ENCODE data around the gene USP26. TPM values are rescaled to one million over a fixed set of nuclear protein-coding genes. Genes with fewer than 3 reads are reported as not detected.
"Not testable (repeated sequence)": the region's sequence is repeated elsewhere in the genome, so short reads cannot be mapped to it uniquely, and the experiment has no call there.

The USP26 gene
- total RNA-seq, 1 donor from 2014 or later = not detected

DNA sequence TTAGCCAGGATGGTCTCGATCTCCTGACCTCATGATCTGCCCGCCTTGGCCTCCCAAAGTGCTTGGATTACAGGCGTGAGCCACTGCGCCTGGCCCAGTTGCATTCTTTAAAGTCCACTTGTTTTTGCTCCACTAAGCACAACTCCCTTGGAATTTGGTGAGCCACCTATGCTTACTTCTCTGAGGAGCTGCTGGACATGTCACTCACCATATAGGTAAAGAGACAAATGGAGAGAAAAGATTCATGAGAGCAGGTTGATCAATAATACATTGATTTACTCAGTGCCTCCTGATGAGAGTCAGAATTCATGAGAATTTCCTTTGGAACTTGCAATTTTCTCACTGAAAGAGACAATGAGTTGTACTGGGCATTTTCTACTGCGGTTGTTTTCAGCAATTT is 48.2 kb downstream of the USP26 start:
- H3K9ac ChIP-seq (ENCODE audit: low read length) = no peak overlapping the region
- no peak overlapping the region for H2AFZ ChIP-seq (ENCODE audit: low read depth, low read length)
- no peak overlapping the region for H3K4me2 ChIP-seq (ENCODE audit: low read length)
- no peaks in the 10 kb centered on the region for H3K79me2 ChIP-seq (ENCODE audit: insufficient read depth, low read length)
- Mint-ChIP-seq H3K27me3 (ENCODE audit: low read depth, unreplicated experiment) (no peaks in the 10 kb centered on the region), H3K36me3 (ENCODE audit: low read depth, unreplicated experiment) (no peaks in the 10 kb centered on the region), H3K27ac (ENCODE audit: unreplicated experiment) (no peak overlapping the region), H3K4me1 (ENCODE audit: low read depth, unreplicated experiment) (peaks cover 8% of the 10 kb centered on the region), H3K4me3 (ENCODE audit: unreplicated experiment) (no peak overlapping the region), H3K9me3 (ENCODE audit: unreplicated experiment) (no peaks in the 10 kb centered on the region)
- no peaks in the 10 kb centered on the region for H3K36me3 ChIP-seq (ENCODE audit: insufficient read depth, low read length)
- no peak for FAIRE-seq
- TF ChIP-seq, protein P1, sequence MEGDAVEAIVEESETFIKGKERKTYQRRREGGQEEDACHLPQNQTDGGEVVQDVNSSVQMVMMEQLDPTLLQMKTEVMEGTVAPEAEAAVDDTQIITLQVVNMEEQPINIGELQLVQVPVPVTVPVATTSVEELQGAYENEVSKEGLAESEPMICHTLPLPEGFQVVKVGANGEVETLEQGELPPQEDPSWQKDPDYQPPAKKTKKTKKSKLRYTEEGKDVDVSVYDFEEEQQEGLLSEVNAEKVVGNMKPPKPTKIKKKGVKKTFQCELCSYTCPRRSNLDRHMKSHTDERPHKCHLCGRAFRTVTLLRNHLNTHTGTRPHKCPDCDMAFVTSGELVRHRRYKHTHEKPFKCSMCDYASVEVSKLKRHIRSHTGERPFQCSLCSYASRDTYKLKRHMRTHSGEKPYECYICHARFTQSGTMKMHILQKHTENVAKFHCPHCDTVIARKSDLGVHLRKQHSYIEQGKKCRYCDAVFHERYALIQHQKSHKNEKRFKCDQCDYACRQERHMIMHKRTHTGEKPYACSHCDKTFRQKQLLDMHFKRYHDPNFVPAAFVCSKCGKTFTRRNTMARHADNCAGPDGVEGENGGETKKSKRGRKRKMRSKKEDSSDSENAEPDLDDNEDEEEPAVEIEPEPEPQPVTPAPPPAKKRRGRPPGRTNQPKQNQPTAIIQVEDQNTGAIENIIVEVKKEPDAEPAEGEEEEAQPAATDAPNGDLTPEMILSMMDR (IDR thresholded peaks at IDR 0.05; ENCODE audit: insufficient read depth, low read depth, low read length) = no peak
- no peak for TF ChIP-seq EZH2 (IDR thresholded peaks at IDR 0.05; ENCODE audit: insufficient read depth, low read length)
- no peak for DNase-seq (ENCODE audit: low read depth)
- no peaks in the 10 kb centered on the region for H4K20me1 ChIP-seq (ENCODE audit: insufficient read depth, low read length)
- no peaks in the 10 kb centered on the region for H3K27me3 ChIP-seq (ENCODE audit: insufficient read depth, low read length)
- no peak overlapping the region for H3K4me3 ChIP-seq (ENCODE audit: insufficient read depth, low read depth, low read length)
- H3K9me3 ChIP-seq (ENCODE audit: insufficient read depth, low read depth, low read length) = no peaks in the 10 kb centered on the region
- H3K4me1 ChIP-seq (ENCODE audit: insufficient read depth, low read length) = no peaks in the 10 kb centered on the region
- no peak overlapping the region for H3K27ac ChIP-seq (ENCODE audit: low read depth, low read length)

DNA sequence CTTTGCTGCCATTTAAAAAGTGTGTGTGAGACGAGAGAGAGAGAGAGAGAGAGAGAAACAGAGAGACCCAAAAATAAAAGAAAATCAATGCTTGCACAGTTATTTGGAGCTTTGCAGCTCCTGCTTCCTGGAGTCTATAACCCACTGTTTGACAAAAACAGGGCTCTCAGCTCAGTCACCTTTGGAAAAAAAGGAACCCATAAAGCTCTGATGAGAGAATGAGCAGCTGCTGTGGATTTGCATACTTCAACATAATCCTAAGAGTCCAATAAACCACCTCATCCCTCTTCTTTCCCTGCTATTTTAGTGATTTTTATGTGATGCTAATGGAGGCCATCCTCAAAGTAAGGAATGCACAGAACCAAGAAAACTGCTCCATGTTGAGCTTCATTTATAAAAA is 50.3 kb downstream of the USP26 start:
- Histone ChIP-seq H3K4me1 (ENCODE audit: insufficient read depth, low read length) (no peaks in the 10 kb centered on the region), H2AFZ (ENCODE audit: low read depth, low read length) (no peak overlapping the region), H3K36me3 (ENCODE audit: insufficient read depth, low read length) (no peaks in the 10 kb centered on the region), H3K9ac (ENCODE audit: low read length) (no peak overlapping the region), H3K27ac (ENCODE audit: low read depth, low read length) (no peak overlapping the region), H3K4me2 (ENCODE audit: low read length) (no peak overlapping the region), H3K9me3 (ENCODE audit: insufficient read depth, low read depth, low read length) (no peaks in the 10 kb centered on the region), H4K20me1 (ENCODE audit: insufficient read depth, low read length) (no peaks in the 10 kb centered on the region), H3K27me3 (ENCODE audit: insufficient read depth, low read length) (no peaks in the 10 kb centered on the region), H3K79me2 (ENCODE audit: insufficient read depth, low read length) (no peaks in the 10 kb centered on the region), H3K4me3 (ENCODE audit: insufficient read depth, low read depth, low read length) (no peak overlapping the region)
- TF ChIP-seq, protein P1 (IDR thresholded peaks at IDR 0.05; ENCODE audit: insufficient read depth, low read depth, low read length) = no peak
- TF ChIP-seq EZH2 (IDR thresholded peaks at IDR 0.05; ENCODE audit: insufficient read depth, low read length) = no peak
- Mint-ChIP-seq H3K36me3 (ENCODE audit: low read depth, unreplicated experiment) (no peaks in the 10 kb centered on the region), H3K9me3 (ENCODE audit: unreplicated experiment) (no peaks in the 10 kb centered on the region), H3K27ac (ENCODE audit: unreplicated experiment) (no peak overlapping the region), H3K4me1 (ENCODE audit: low read depth, unreplicated experiment) (no peaks in the 10 kb centered on the region), H3K27me3 (ENCODE audit: low read depth, unreplicated experiment) (no peaks in the 10 kb centered on the region), H3K4me3 (ENCODE audit: unreplicated experiment) (no peak overlapping the region)
- FAIRE-seq (no peak), DNase-seq (ENCODE audit: low read depth) (no peak)

DNA sequence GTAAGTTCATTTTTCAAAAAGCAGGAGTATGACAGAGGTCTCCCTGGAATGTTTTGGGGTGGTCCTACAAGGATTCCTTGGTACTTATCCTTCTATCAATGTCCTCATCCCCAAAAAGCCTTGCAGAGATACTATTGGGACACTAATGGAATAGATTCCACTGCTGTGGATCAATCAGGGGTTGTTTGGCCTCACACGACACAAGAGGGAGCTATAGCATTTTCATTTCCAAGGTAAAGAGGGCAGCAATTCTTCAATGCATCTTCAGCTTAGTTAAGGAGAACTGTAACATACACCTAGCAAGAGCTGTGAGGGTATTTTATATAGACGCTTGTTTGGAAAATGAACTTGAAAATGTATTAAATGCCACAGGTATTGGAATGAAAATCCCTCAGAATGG is 50.9 kb downstream of the USP26 start:
- Mint-ChIP-seq H3K9me3 (ENCODE audit: unreplicated experiment) (no peaks in the 10 kb centered on the region), H3K4me1 (ENCODE audit: low read depth, unreplicated experiment) (no peaks in the 10 kb centered on the region), H3K4me3 (ENCODE audit: unreplicated experiment) (no peak overlapping the region), H3K27ac (ENCODE audit: unreplicated experiment) (no peak overlapping the region), H3K36me3 (ENCODE audit: low read depth, unreplicated experiment) (no peaks in the 10 kb centered on the region), H3K27me3 (ENCODE audit: low read depth, unreplicated experiment) (no peaks in the 10 kb centered on the region)
- Histone ChIP-seq H3K9ac (ENCODE audit: low read length) (no peak overlapping the region), H3K79me2 (ENCODE audit: insufficient read depth, low read length) (no peaks in the 10 kb centered on the region), H3K4me1 (ENCODE audit: insufficient read depth, low read length) (no peaks in the 10 kb centered on the region), H4K20me1 (ENCODE audit: insufficient read depth, low read length) (no peaks in the 10 kb centered on the region), H2AFZ (ENCODE audit: low read depth, low read length) (no peak overlapping the region), H3K27me3 (ENCODE audit: insufficient read depth, low read length) (no peaks in the 10 kb centered on the region), H3K4me3 (ENCODE audit: insufficient read depth, low read depth, low read length) (no peak overlapping the region), H3K4me2 (ENCODE audit: low read length) (no peak overlapping the region), H3K9me3 (ENCODE audit: insufficient read depth, low read depth, low read length) (no peaks in the 10 kb centered on the region), H3K36me3 (ENCODE audit: insufficient read depth, low read length) (no peaks in the 10 kb centered on the region), H3K27ac (ENCODE audit: low read depth, low read length) (no peak overlapping the region)
- no peak for TF ChIP-seq EZH2 (IDR thresholded peaks at IDR 0.05; ENCODE audit: insufficient read depth, low read length)
- TF ChIP-seq, protein P1 (IDR thresholded peaks at IDR 0.05; ENCODE audit: insufficient read depth, low read depth, low read length) = peak; percentile 17
- peak; percentile 55 for FAIRE-seq
- peak; percentile 4 for DNase-seq (ENCODE audit: low read depth)

DNA sequence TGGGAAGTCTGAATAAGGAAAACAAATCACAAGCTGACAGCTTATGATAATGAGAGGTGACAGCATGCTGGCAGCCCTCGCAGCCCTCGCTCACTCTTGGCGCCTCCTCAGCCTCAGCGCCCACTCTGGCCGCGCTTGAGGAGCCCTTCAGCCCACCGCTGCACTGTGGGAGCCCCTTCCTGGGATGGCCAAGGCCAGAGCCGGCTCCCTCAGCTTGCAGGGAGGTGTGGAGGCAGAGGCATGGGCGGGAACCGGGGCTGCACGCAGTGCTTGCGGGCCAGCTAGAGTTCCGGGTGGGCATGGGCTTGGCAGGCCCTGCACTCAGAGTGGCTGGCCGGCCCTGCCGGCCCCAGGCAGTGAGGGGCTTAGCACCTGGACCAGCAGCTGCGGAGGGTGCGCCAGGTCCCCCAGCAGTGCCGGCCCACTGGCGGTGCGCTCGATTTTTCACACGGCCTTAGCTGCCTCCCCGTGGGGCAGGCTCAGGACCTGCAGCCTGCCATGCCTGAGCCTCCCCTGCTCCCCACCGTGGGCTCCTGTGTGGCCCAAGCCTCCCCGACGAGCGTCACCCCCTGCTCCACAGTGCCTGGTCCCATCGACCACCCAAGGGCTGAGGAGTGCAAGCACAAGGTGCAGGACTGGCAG is 52.6 kb downstream of the USP26 start:
- H3K27me3 ChIP-seq (ENCODE audit: insufficient read depth, low read length); H3K27ac ChIP-seq (ENCODE audit: low read depth, low read length); H3K27ac Mint-ChIP-seq (ENCODE audit: unreplicated experiment); DNase-seq (ENCODE audit: low read depth); H3K4me1 Mint-ChIP-seq (ENCODE audit: low read depth, unreplicated experiment); H3K4me1 ChIP-seq (ENCODE audit: insufficient read depth, low read length); H3K4me2 ChIP-seq (ENCODE audit: low read length); H3K9me3 ChIP-seq (ENCODE audit: insufficient read depth, low read depth, low read length); FAIRE-seq; H3K79me2 ChIP-seq (ENCODE audit: insufficient read depth, low read length); H3K36me3 Mint-ChIP-seq (ENCODE audit: low read depth, unreplicated experiment); H3K36me3 ChIP-seq (ENCODE audit: insufficient read depth, low read length); H3K27me3 Mint-ChIP-seq (ENCODE audit: low read depth, unreplicated experiment); H3K4me3 ChIP-seq (ENCODE audit: insufficient read depth, low read depth, low read length); H3K9me3 Mint-ChIP-seq (ENCODE audit: unreplicated experiment); H4K20me1 ChIP-seq (ENCODE audit: insufficient read depth, low read length); H3K9ac ChIP-seq (ENCODE audit: low read length); H2AFZ ChIP-seq (ENCODE audit: low read depth, low read length); H3K4me3 Mint-ChIP-seq (ENCODE audit: unreplicated experiment): not testable (repeated sequence)

Measured in astrocyte (in vitro differentiated cells and primary cell).